ENCODE measurements around the gene FCER2. TPM values are rescaled to one million over a fixed set of nuclear protein-coding genes. Genes with fewer than 3 reads are reported as not detected.

FCER2 gene
- total and polyA plus RNA-seq, 2 of the 4 experiments (the other 2 are of a cell fraction) = not detected

DNA sequence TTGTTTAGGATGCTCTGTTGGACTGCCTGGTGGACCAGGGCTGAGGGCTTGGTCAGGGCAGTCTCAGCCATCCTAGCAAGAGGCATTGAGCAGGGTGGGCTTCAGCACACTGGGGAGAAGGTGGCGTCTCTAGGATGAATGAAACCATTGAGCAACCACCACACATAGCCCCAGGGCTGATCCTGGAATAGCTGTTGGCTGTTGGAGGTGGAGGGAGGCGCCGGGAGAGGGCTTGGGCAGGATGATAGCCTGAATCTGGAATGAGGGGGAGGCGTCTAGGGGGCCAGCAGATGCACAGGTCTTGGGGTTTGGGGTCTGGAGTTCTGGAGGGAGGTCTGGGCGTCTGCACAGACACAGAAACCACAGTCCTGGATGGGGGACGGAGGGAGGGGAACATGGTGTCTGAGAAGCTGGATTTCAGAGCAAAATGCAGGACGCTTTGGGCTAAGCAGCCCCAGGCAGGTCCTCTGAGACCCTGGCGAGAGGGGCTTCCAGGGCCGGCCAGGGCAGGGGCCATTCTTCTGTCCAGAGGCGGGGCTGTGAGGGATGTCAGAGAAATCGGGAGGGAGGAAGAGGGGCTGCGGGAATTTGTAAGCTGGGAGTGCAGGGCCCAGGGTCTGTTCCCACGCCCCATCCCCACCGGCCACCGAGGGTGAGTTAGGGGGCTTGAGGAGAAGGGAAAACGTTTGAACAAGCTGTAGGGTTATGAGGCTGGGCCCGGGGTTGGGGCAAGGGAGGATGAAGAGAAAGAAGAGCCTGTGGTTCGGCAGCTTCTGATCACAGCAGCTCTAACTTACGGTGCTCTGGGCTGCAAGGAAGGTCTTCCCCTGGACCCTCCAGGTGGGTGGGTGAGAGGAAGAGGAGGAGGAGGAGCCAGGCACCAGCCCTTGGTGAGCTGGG lies 16.1 kb downstream of the FCER2 start:
- no peak overlapping the region for H3K4ac ChIP-seq (ENCODE audit: low read depth, low read length)
- no peaks in the 10 kb centered on the region for H3K9me3 ChIP-seq (ENCODE audit: control insufficient read depth, insufficient read depth, low read length)
- no peak overlapping the region for H3K27ac ChIP-seq (ENCODE audit: insufficient read depth, low read length)
- no peak overlapping the region for H2BK20ac ChIP-seq (ENCODE audit: low read depth, low read length)
- H3K9ac ChIP-seq (ENCODE audit: low read depth, low read length) = no peak overlapping the region
- no peak overlapping the region for H2BK120ac ChIP-seq (ENCODE audit: low read depth, low read length)
- in situ Hi-C loops (cut with MboI; ENCODE audit: low sequenced_read_pairs) (loop anchor here (10.0 kb wide), 1 partner anchor 109 kb away; no protein-coding TSS in a partner anchor), dilution Hi-C loops (cut with HindIII; ENCODE audit: low sequenced_read_pairs, unreplicated experiment) (no loop called here), intact Hi-C loops (cut with micrococcal nuclease) (no loop called here)
- no peak overlapping the region for H2BK15ac ChIP-seq (ENCODE audit: low read depth, low read length)
- POLR2A ChIA-PET (ENCODE audit: unreplicated experiment) = interaction anchor here (1.0 kb wide), 1 partner anchor 320 kb away, joined by 4 read pairs; the partner anchor contains the start of gene ELAVL1
- peaks cover 0 to 28% of the 10 kb centered on the region in 2 experiments; a peak in 3 of 4 replicates for H3K79me1 ChIP-seq (ENCODE audit: low read depth in 1 of 2, low read length in 2 of 2)
- no TSS peak for BruUV-seq (replicated peaks)
- H3K27me3 ChIP-seq (ENCODE audit: control insufficient read depth, insufficient read depth, low read length) = peaks cover 3% of the 10 kb centered on the region; the same call in 1 of the 2 replicates
- DNase-seq = no peak
- no peak overlapping the region for H3K56ac ChIP-seq (ENCODE audit: extremely low read depth, insufficient read depth, low read length)
- no peak overlapping the region for H2AFZ ChIP-seq (replicated peaks; ENCODE audit: low read length, poor library complexity)
- H3K18ac ChIP-seq (ENCODE audit: low read depth, low read length) = no peak overlapping the region
- H3K36me3 ChIP-seq (ENCODE audit: control insufficient read depth, insufficient read depth, low read length) = peaks cover 11% of the 10 kb centered on the region; the same call in 1 of the 2 replicates
- no peak for ATAC-seq (ENCODE audit: low read depth)
- no peak overlapping the region for H2BK5ac ChIP-seq (ENCODE audit: low read depth, low read length, poor library complexity, severe bottlenecking)
- 0 out of 2 replicates have a peak, but pooled peaks cover 2% of the 10 kb centered on the region for H3K4me1 ChIP-seq (ENCODE audit: control insufficient read depth, insufficient read depth, low read length)
- no peak overlapping the region for H4K8ac ChIP-seq (ENCODE audit: low read depth in 2 of 2, low read length in 2 of 2)
- H4K91ac ChIP-seq (ENCODE audit: insufficient read depth, low read depth, low read length) = no peak overlapping the region
- H3K4me3 ChIP-seq (ENCODE audit: insufficient read depth, low read depth, low read length) = no peak overlapping the region
- H3K23ac ChIP-seq (ENCODE audit: low read depth, low read length) = no peak overlapping the region
- no peak overlapping the region for H3K14ac ChIP-seq (replicated peaks; ENCODE audit: low read depth, low read length)
- WGBS, 2 experiments (ENCODE audit: extremely low coverage in 2 of 2, insufficient read length in 1 of 2) = 33% methylated on average over 3 of the region's 19 CpGs; no CpG with 5 or more reads in 1 of the 2 experiments
- CTCF ChIA-PET = no interaction called here
- H4K5ac ChIP-seq (ENCODE audit: low read depth, low read length) = no peak overlapping the region
- H2AK5ac ChIP-seq (ENCODE audit: low read depth, low read length) = no peak overlapping the region
- no peak overlapping the region for H2AK9ac ChIP-seq (replicated peaks; ENCODE audit: low read depth, low read length, poor library complexity)
- H3K4me2 ChIP-seq (ENCODE audit: low read depth, low read length) = no peak overlapping the region
- peaks cover 14% of the 10 kb centered on the region for H4K20me1 ChIP-seq (ENCODE audit: insufficient read depth, low read length)
- TF ChIP-seq POLR2A (IDR thresholded peaks at IDR 0.05; ENCODE audit: low read depth, low read length) (no peak), SMC3 (IDR thresholded peaks at IDR 0.05; ENCODE audit: low read depth, low read length) (no peak), ELK1 (IDR thresholded peaks at IDR 0.05; ENCODE audit: borderline replicate concordance, low read depth, low read length) (no peak), MAFK (IDR thresholded peaks at IDR 0.05; ENCODE audit: low read depth, low read length) (no peak), CEBPB (IDR thresholded peaks at IDR 0.05; ENCODE audit: low read depth, low read length) (no peak), CTCF (conservative IDR thresholded peaks at IDR 0.05; ENCODE audit: low read depth, low read length) (no peak), BHLHE40 (IDR thresholded peaks at IDR 0.05; ENCODE audit: low read depth, low read length) (no peak), RAD21 (IDR thresholded peaks at IDR 0.05; ENCODE audit: low read length) (no peak), FOS (IDR thresholded peaks at IDR 0.05; ENCODE audit: low read depth, low read length) (no peak), RCOR1 (IDR thresholded peaks at IDR 0.05; ENCODE audit: insufficient replicate concordance, low read length) (no peak), RFX5 (IDR thresholded peaks at IDR 0.05; ENCODE audit: low read depth, low read length) (no peak), MAZ (IDR thresholded peaks at IDR 0.05; ENCODE audit: borderline replicate concordance, low read depth, low read length) (no peak), USF2 (IDR thresholded peaks at IDR 0.05; ENCODE audit: low read depth, low read length) (no peak), MXI1 (IDR thresholded peaks at IDR 0.05; ENCODE audit: borderline replicate concordance, low read depth, low read length) (no peak)
- H3K9me1 ChIP-seq (ENCODE audit: insufficient read depth, low read length) = no peaks in the 10 kb centered on the region
